HEK293 (cell line): ENCODE results near the gene FAM13B.
A peak's percentile ranks its signal among the peaks of the same experiment; 100 is the strongest.

ENCODE experiments used
- BCL11A ChIP-seq: fragments of 450-650 bp; formaldehyde crosslinking; IDR thresholded peaks from 2 replicates; pipeline ENCODE4 v1.5.1; 2016; ENCODE audit warnings: low read depth, missing biosample characterization, missing genetic modification characterization
- GFI1B ChIP-seq: fragments of 450-650 bp; formaldehyde crosslinking; IDR thresholded peaks from 2 replicates; pipeline ENCODE4 v1.5.1; 2016; ENCODE audit warnings: missing biosample characterization, missing genetic modification characterization
- GLI2 ChIP-seq: fragments of 450-650 bp; formaldehyde crosslinking; IDR thresholded peaks from 2 replicates; pipeline ENCODE4; 2017; ENCODE audit warnings: missing biosample characterization, missing genetic modification characterization, low read depth, borderline replicate concordance
- GLIS1 ChIP-seq: fragments of 450-650 bp; formaldehyde crosslinking; IDR thresholded peaks from 2 replicates; pipeline ENCODE4 v1.5.1; 2016; ENCODE audit warnings: missing biosample characterization, missing genetic modification characterization
- HOXC10 ChIP-seq: sonication (generic); formaldehyde crosslinking; IDR thresholded peaks from 2 replicates; pipeline ENCODE4 v1.8.1; 2023; ENCODE audit warnings: mild to moderate bottlenecking, missing genetic modification reagents
- IKZF3 ChIP-seq: fragments of 450-650 bp; IDR thresholded peaks from 2 replicates; pipeline ENCODE4 v1.5.0; 2018; ENCODE audit warnings: missing biosample characterization, mild to moderate bottlenecking, missing genetic modification characterization, moderate library complexity
- MYNN ChIP-seq: fragments of 450-650 bp; formaldehyde crosslinking; IDR thresholded peaks from 2 replicates; pipeline ENCODE4 v1.5.1; 2016; ENCODE audit warnings: missing biosample characterization, missing genetic modification characterization, borderline replicate concordance
- TRIM28 ChIP-seq: IDR thresholded peaks from 2 replicates; pipeline ENCODE4 v1.6.1; 2011; ENCODE audit warnings: low read length, control low read depth, borderline replicate concordance
- TSHZ1 ChIP-seq: fragments of 450-650 bp; formaldehyde crosslinking; IDR thresholded peaks from 2 replicates; pipeline ENCODE4 v1.5.1; 2016; ENCODE audit warnings: missing biosample characterization, missing genetic modification characterization, borderline replicate concordance
- YY1 ChIP-seq: fragments of 450-650 bp; formaldehyde crosslinking; IDR thresholded peaks from 2 replicates; pipeline ENCODE4 v1.5.1; 2018; ENCODE audit warnings: missing biosample characterization, missing genetic modification characterization
- ZBTB21 ChIP-seq: fragments of 450-650 bp; formaldehyde crosslinking; IDR thresholded peaks from 2 replicates; pipeline ENCODE4 v1.5.1; 2017; ENCODE audit warnings: missing biosample characterization, missing genetic modification characterization
- ZFP3 ChIP-seq: fragments of 450-650 bp; formaldehyde crosslinking; IDR thresholded peaks from 2 replicates; pipeline ENCODE4 v1.5.1; 2016; ENCODE audit warnings: low read depth, missing biosample characterization, missing genetic modification characterization
- ZFP41 ChIP-seq: fragments of 450-650 bp; formaldehyde crosslinking; IDR thresholded peaks from 2 replicates; pipeline ENCODE4 v1.5.1; 2016; ENCODE audit warnings: missing biosample characterization, missing genetic modification characterization, borderline replicate concordance
- ZNF121 ChIP-seq: fragments of 450-650 bp; formaldehyde crosslinking; IDR thresholded peaks from 2 replicates; pipeline ENCODE4 v1.5.1; 2016; ENCODE audit warnings: missing biosample characterization, missing genetic modification characterization
- ZNF140 ChIP-seq: fragments of 450-650 bp; formaldehyde crosslinking; IDR thresholded peaks from 2 replicates; pipeline ENCODE4 v1.5.1; 2016; ENCODE audit warnings: missing biosample characterization, missing genetic modification characterization
- ZNF155 ChIP-seq: fragments of 450-650 bp; formaldehyde crosslinking; IDR thresholded peaks from 2 replicates; pipeline ENCODE4 v1.5.1; 2016; ENCODE audit warnings: missing biosample characterization, missing genetic modification characterization
- ZNF175 ChIP-seq: fragments of 450-650 bp; formaldehyde crosslinking; IDR thresholded peaks from 2 replicates; pipeline ENCODE4 v1.5.1; 2016; ENCODE audit warnings: missing biosample characterization, missing genetic modification characterization
- ZNF221 ChIP-seq: fragments of 450-650 bp; formaldehyde crosslinking; IDR thresholded peaks from 2 replicates; pipeline ENCODE4 v1.5.1; 2017; ENCODE audit warnings: missing biosample characterization, missing genetic modification characterization, borderline replicate concordance
- ZNF248 ChIP-seq: fragments of 450-650 bp; formaldehyde crosslinking; IDR thresholded peaks from 2 replicates; pipeline ENCODE4 v1.5.1; 2017; ENCODE audit warnings: missing biosample characterization, missing genetic modification characterization
- ZNF391 ChIP-seq: fragments of 450-650 bp; formaldehyde crosslinking; IDR thresholded peaks from 2 replicates; pipeline ENCODE4 v1.5.1; 2016; ENCODE audit warnings: low read depth, missing biosample characterization, missing genetic modification characterization, borderline replicate concordance
- ZNF510 ChIP-seq: fragments of 450-650 bp; formaldehyde crosslinking; IDR thresholded peaks from 2 replicates; pipeline ENCODE4 v1.5.1; 2018; ENCODE audit warnings: mild to moderate bottlenecking, missing genetic modification characterization, missing biosample characterization; ENCODE audit not compliant: insufficient replicate concordance
- ZNF514 ChIP-seq: fragments of 450-650 bp; formaldehyde crosslinking; IDR thresholded peaks from 2 replicates; pipeline ENCODE4 v1.5.1; 2016; ENCODE audit warnings: missing biosample characterization, missing genetic modification characterization
- ZNF544 ChIP-seq: fragments of 450-650 bp; formaldehyde crosslinking; IDR thresholded peaks from 2 replicates; pipeline ENCODE4 v1.5.0; 2017; ENCODE audit warnings: missing biosample characterization, missing genetic modification characterization
- ZNF548 ChIP-seq: fragments of 450-650 bp; formaldehyde crosslinking; IDR thresholded peaks from 2 replicates; pipeline ENCODE4 v1.5.1; 2016; ENCODE audit warnings: missing biosample characterization, missing genetic modification characterization
- ZNF600 ChIP-seq: fragments of 450-650 bp; formaldehyde crosslinking; IDR thresholded peaks from 2 replicates; pipeline ENCODE4 v1.5.1; 2016; ENCODE audit warnings: missing biosample characterization, missing genetic modification characterization
- ZNF621 ChIP-seq: fragments of 450-650 bp; formaldehyde crosslinking; IDR thresholded peaks from 2 replicates; pipeline ENCODE4 v1.5.1; 2017; ENCODE audit warnings: missing biosample characterization, missing genetic modification characterization
- ZNF623 ChIP-seq: fragments of 450-650 bp; formaldehyde crosslinking; IDR thresholded peaks from 2 replicates; pipeline ENCODE4 v1.5.1; 2016; ENCODE audit warnings: missing biosample characterization, missing genetic modification characterization
- ZNF654 ChIP-seq: fragments of 450-650 bp; formaldehyde crosslinking; IDR thresholded peaks from 2 replicates; pipeline ENCODE4 v1.5.1; 2016; ENCODE audit warnings: low read depth, missing biosample characterization, missing genetic modification characterization
- ZNF701 ChIP-seq: fragments of 450-650 bp; formaldehyde crosslinking; IDR thresholded peaks from 2 replicates; pipeline ENCODE4 v1.5.1; 2016; ENCODE audit warnings: missing biosample characterization, missing genetic modification characterization
- ZNF76 ChIP-seq: fragments of 450-650 bp; formaldehyde crosslinking; IDR thresholded peaks from 2 replicates; pipeline ENCODE4; 2016; ENCODE audit warnings: low read depth, missing biosample characterization, missing genetic modification characterization, borderline replicate concordance
- ZNF830 ChIP-seq: fragments of 450-650 bp; IDR thresholded peaks from 2 replicates; pipeline ENCODE4 v1.5.0; 2018; ENCODE audit warnings: missing biosample characterization, missing genetic modification characterization, low read depth, mild to moderate bottlenecking, moderate library complexity
- ZNF843 ChIP-seq: fragments of 450-650 bp; formaldehyde crosslinking; IDR thresholded peaks from 2 replicates; pipeline ENCODE4 v1.5.1; 2016; ENCODE audit warnings: missing biosample characterization, missing genetic modification characterization
- ZSCAN4 ChIP-seq: fragments of 450-650 bp; formaldehyde crosslinking; IDR thresholded peaks from 2 replicates; pipeline ENCODE4 v1.5.1; 2017; ENCODE audit warnings: missing biosample characterization, missing genetic modification characterization
- TF ChIP-seq, protein P1 (sequence below): fragments of 450-650 bp; formaldehyde crosslinking; IDR thresholded peaks from 2 replicates; pipeline ENCODE4 v1.5.1; 2016; ENCODE audit warnings: missing biosample characterization, missing genetic modification characterization

The FAM13B gene

DNA sequence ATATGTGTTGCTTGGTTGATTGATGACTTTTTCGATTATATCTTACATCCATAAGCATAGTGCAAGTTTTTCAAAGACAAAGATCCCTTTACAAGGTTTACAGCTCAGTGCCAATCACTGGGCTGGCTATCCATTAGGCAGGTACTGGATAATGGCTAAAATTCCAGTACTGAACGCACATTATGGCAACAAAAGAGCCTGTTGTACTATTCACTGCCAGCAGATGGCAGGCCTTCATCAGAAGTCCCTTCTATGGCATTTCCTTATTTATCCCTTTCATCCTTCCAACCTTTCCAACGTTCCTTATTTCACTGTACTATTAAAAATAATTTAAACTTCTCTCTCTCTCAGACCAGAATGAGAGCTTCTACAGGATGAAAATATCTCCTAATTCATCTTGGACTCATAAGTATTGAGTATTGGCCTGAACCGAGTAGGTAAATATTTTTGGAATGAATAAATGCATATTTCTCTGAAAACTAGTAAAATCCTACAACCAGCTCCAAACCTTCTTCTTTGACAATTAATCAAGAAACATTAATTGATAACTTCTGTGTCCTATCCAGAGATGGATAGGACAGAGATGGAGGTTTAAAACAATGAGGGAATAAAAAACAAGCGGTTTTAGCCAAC is 44.3 kb upstream of the FAM13B start (continued):
- TF ChIP-seq ZNF175 (tag by site-specific recombination) = no peak
- TF ChIP-seq HOXC10 (CRISPR knock-in tag) = no peak
- no peak for TF ChIP-seq ZNF544
- no peak for TF ChIP-seq GLIS1 (tag by site-specific recombination)
- no peak for TF ChIP-seq ZFP41
- TF ChIP-seq ZNF843 = no peak
- peak; percentile 48 for TF ChIP-seq ZNF600
- no peak for TF ChIP-seq ZNF248
- TF ChIP-seq, protein P1, sequence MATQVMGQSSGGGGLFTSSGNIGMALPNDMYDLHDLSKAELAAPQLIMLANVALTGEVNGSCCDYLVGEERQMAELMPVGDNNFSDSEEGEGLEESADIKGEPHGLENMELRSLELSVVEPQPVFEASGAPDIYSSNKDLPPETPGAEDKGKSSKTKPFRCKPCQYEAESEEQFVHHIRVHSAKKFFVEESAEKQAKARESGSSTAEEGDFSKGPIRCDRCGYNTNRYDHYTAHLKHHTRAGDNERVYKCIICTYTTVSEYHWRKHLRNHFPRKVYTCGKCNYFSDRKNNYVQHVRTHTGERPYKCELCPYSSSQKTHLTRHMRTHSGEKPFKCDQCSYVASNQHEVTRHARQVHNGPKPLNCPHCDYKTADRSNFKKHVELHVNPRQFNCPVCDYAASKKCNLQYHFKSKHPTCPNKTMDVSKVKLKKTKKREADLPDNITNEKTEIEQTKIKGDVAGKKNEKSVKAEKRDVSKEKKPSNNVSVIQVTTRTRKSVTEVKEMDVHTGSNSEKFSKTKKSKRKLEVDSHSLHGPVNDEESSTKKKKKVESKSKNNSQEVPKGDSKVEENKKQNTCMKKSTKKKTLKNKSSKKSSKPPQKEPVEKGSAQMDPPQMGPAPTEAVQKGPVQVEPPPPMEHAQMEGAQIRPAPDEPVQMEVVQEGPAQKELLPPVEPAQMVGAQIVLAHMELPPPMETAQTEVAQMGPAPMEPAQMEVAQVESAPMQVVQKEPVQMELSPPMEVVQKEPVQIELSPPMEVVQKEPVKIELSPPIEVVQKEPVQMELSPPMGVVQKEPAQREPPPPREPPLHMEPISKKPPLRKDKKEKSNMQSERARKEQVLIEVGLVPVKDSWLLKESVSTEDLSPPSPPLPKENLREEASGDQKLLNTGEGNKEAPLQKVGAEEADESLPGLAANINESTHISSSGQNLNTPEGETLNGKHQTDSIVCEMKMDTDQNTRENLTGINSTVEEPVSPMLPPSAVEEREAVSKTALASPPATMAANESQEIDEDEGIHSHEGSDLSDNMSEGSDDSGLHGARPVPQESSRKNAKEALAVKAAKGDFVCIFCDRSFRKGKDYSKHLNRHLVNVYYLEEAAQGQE (tag by site-specific recombination) = peak; percentile 57; the same call in 1 of the 2 replicates
- no peak for TF ChIP-seq ZNF155
- TF ChIP-seq ZNF121 = no peak
- TF ChIP-seq YY1 (tag by site-specific recombination) = no peak
- no peak for TF ChIP-seq ZSCAN4 (tag by site-specific recombination)
- peak; percentile 94 for TF ChIP-seq ZNF654 (tag by site-specific recombination)
- no peak for TF ChIP-seq ZNF701
- TF ChIP-seq ZNF514 (tag by site-specific recombination) = no peak
- no peak for TF ChIP-seq ZNF221 (tag by site-specific recombination)
- TF ChIP-seq GFI1B (tag by site-specific recombination) = no peak
- no peak for TF ChIP-seq ZFP3
- TF ChIP-seq ZNF76 = no peak
- no peak for TF ChIP-seq ZNF548 (tag by site-specific recombination)
- no peak for TF ChIP-seq MYNN
- TF ChIP-seq TRIM28 = no peak
- TF ChIP-seq ZNF140 (tag by site-specific recombination) = no peak
- no peak for TF ChIP-seq ZNF391 (tag by site-specific recombination)
- TF ChIP-seq BCL11A (tag by site-specific recombination) = no peak
- peak; percentile 65 for TF ChIP-seq IKZF3
- no peak for TF ChIP-seq ZBTB21 (tag by site-specific recombination)
- TF ChIP-seq TSHZ1 (tag by site-specific recombination) = no peak
- TF ChIP-seq ZNF830 (tag by site-specific recombination) = no peak
- no peak for TF ChIP-seq GLI2 (tag by site-specific recombination)
- no peak for TF ChIP-seq ZNF510 (tag by site-specific recombination)
- TF ChIP-seq ZNF621 = no peak
- TF ChIP-seq ZNF623 (tag by site-specific recombination) = no peak
